Measurements from ENCODE around the gene MAPK8IP3. TPM values are rescaled to one million over a fixed set of nuclear protein-coding genes. Genes with fewer than 3 reads are reported as not detected.

MAPK8IP3 gene, protein sequence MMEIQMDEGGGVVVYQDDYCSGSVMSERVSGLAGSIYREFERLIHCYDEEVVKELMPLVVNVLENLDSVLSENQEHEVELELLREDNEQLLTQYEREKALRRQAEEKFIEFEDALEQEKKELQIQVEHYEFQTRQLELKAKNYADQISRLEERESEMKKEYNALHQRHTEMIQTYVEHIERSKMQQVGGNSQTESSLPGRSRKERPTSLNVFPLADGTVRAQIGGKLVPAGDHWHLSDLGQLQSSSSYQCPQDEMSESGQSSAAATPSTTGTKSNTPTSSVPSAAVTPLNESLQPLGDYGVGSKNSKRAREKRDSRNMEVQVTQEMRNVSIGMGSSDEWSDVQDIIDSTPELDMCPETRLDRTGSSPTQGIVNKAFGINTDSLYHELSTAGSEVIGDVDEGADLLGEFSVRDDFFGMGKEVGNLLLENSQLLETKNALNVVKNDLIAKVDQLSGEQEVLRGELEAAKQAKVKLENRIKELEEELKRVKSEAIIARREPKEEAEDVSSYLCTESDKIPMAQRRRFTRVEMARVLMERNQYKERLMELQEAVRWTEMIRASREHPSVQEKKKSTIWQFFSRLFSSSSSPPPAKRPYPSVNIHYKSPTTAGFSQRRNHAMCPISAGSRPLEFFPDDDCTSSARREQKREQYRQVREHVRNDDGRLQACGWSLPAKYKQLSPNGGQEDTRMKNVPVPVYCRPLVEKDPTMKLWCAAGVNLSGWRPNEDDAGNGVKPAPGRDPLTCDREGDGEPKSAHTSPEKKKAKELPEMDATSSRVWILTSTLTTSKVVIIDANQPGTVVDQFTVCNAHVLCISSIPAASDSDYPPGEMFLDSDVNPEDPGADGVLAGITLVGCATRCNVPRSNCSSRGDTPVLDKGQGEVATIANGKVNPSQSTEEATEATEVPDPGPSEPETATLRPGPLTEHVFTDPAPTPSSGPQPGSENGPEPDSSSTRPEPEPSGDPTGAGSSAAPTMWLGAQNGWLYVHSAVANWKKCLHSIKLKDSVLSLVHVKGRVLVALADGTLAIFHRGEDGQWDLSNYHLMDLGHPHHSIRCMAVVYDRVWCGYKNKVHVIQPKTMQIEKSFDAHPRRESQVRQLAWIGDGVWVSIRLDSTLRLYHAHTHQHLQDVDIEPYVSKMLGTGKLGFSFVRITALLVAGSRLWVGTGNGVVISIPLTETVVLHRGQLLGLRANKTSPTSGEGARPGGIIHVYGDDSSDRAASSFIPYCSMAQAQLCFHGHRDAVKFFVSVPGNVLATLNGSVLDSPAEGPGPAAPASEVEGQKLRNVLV (N-terminal part only)
- 100 to 1,000 TPM; 109 to 111 TPM for total RNA-seq

DNA sequence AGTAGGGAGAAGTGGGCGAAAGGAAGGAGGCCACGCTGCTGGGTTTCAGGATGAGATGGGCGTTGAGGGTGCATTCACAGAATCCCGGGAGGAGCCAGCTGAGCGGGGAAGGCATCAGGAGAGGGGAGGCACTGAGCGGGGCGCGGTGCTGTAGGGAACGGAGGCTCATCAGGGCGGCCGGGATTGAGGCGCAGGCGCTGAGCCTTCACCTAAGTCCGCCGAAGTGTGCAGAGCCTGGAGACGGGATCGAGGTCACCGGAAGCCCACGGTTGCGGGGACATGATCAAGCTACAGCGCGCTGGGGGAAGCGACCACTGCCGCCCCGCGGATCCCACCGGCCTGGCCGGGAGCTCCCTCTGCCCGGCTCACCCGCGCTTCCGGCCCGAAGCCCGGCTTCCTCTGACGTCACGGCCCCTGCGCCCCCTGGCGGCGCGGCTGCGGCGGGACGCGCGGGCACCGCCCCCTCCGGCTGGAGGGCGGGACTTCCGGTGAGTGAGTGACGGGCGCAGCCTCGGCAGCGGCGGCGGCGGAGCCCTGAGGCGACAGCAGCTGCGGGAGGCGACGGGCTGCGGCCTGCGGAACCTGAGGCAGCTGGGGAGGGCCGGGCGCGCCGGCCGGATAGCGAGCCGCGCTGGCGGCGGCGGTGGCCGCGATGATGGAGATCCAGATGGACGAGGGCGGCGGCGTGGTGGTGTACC lies at the start of gene MAPK8IP3:
Gene MAPK8IP3 (plus strand): TSS at position 508 of the 698 bp plus-strand sequence. CDS start 145 bp downstream, at position 653.
- ATAC-seq (ENCODE audit: insufficient number of reproducible peaks, low FRiP score, low read depth) (peak; percentile 90), DNase-seq (ENCODE audit: low spot score) (peak; percentile 35)
- H3K36me3 ChIP-seq = no peaks in the 10 kb centered on the region
- peak within 1 kb of the TSS; percentile 95 to 96 for H3K27ac ChIP-seq
- no peaks in the 10 kb centered on the region for H3K9me3 ChIP-seq
- H3K4me1 ChIP-seq (ENCODE audit: control insufficient read depth in 1 of 2, low read depth in 2 of 2) = peaks cover 10 to 36% of the 10 kb centered on the region in 2 donors
- TF ChIP-seq, protein P1, sequence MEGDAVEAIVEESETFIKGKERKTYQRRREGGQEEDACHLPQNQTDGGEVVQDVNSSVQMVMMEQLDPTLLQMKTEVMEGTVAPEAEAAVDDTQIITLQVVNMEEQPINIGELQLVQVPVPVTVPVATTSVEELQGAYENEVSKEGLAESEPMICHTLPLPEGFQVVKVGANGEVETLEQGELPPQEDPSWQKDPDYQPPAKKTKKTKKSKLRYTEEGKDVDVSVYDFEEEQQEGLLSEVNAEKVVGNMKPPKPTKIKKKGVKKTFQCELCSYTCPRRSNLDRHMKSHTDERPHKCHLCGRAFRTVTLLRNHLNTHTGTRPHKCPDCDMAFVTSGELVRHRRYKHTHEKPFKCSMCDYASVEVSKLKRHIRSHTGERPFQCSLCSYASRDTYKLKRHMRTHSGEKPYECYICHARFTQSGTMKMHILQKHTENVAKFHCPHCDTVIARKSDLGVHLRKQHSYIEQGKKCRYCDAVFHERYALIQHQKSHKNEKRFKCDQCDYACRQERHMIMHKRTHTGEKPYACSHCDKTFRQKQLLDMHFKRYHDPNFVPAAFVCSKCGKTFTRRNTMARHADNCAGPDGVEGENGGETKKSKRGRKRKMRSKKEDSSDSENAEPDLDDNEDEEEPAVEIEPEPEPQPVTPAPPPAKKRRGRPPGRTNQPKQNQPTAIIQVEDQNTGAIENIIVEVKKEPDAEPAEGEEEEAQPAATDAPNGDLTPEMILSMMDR (IDR thresholded peaks at IDR 0.05) = peak; percentile 90
- H3K4me3 ChIP-seq = peak within 1 kb of the TSS; percentile 81
- H3K27me3 ChIP-seq (replicated peaks; ENCODE audit: insufficient read depth) = no peaks in the 10 kb centered on the region

DNA sequence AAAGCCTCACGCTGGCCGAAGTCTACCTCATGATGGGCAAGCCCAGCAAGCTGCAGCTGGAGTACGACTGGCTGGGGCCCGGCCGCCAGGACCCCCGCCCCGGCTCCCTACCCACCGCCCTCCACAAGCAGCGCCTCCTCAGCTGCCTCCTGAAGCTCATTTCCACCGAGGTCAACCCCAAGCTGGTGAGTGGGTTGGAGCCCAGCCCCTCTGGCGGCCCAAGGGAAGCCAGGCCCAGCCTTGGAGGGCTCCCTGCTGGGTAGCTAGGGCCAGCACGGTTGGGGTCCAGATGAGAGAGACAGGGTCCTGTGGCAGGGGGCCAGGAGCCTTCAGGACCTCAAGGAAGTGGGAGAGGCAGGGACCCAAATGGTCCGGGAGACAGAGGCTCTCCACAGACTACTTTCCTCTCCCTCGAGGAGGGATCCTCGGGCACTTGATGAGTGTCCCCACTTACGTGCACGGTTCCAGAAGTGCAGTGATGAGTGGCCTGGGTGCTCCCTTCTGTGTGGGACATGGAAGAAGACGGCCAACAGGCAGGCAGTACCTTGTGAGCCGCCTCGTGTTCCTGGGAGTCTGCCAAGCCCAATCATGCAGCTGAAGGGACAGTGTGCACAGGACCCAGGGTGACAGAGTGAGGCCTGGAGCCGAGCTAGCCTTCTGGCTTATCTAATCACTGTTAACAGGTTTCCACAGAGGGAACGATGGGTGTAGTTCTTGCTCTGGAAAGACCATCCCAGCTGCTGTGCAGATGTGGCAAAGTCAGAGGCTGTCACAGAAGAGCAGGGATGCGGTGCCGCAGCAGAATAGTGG lies 49.0 kb upstream of the MAPK8IP3 start:
- no peaks in the 10 kb centered on the region for H3K9me3 ChIP-seq
- TF ChIP-seq, protein P1 (IDR thresholded peaks at IDR 0.05) = no peak
- H3K27me3 ChIP-seq (replicated peaks; ENCODE audit: insufficient read depth) = no peaks in the 10 kb centered on the region
- DNase-seq (ENCODE audit: low spot score) (no peak), ATAC-seq (ENCODE audit: insufficient number of reproducible peaks, low FRiP score, low read depth) (no peak)
- no peaks in the 10 kb centered on the region for H3K4me1 ChIP-seq (ENCODE audit: control insufficient read depth in 1 of 2, low read depth in 2 of 2)
- no peak overlapping the region for H3K4me3 ChIP-seq
- H3K27ac ChIP-seq = no peak overlapping the region
- H3K36me3 ChIP-seq = peaks cover 64% of the 10 kb centered on the region

DNA sequence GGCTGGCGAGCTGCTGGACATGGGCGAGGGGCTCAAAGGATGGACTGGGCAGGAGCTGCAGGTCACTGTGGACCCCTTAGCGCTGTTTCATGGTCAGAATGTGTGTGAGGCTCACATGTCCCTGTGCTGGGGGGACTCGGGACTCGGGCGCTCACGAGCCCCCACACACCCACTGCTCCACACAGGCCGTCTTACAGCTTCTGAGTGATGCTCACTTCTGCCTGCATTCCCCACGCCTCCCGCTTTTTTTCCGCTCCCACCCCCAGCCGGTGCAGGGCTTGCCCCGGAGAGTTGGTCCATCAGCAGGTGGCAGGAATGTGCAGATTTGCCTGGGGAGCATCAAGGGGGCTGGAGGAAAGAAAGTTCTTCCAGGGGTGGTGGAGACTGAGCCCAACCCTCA lies 48.2 kb upstream of the MAPK8IP3 start:
- ATAC-seq (ENCODE audit: insufficient number of reproducible peaks, low FRiP score, low read depth) = no peak
- Histone ChIP-seq H3K36me3 (peaks cover 66% of the 10 kb centered on the region), H3K4me1 (ENCODE audit: control insufficient read depth in 1 of 2, low read depth in 2 of 2) (no peaks in the 10 kb centered on the region), H3K27me3 (replicated peaks; ENCODE audit: insufficient read depth) (no peaks in the 10 kb centered on the region), H3K4me3 (no peak overlapping the region), H3K9me3 (no peaks in the 10 kb centered on the region), H3K27ac (no peak overlapping the region)
- TF ChIP-seq, protein P1 (IDR thresholded peaks at IDR 0.05) = no peak
- DNase-seq (ENCODE audit: low spot score) = no peak

DNA sequence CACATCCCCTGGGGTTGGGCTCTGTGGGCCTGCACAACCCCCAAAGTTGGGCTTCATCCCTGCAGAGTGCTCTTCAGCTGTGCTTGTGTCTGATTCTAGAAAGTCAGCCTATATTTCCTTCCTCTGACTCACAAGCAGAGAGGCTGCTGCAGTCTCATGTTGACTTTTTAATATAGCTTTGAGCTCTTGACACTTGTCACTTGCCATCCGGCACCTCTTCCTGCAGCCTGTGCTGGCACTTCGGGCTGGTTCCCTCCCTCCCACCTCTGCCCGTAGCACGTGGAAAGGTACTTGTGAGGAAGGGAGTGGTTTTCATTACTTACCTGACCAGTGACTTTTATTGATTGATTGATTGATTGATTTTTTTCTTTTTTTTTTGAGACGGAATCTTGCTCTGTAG lies 47.0 kb upstream of the MAPK8IP3 start:
- H3K36me3 ChIP-seq = peaks cover 61% of the 10 kb centered on the region
- no peak overlapping the region for H3K4me3 ChIP-seq
- DNase-seq (ENCODE audit: low spot score) (no peak), ATAC-seq (ENCODE audit: insufficient number of reproducible peaks, low FRiP score, low read depth) (no peak)
- no peak overlapping the region for H3K27ac ChIP-seq
- no peaks in the 10 kb centered on the region for H3K27me3 ChIP-seq (replicated peaks; ENCODE audit: insufficient read depth)
- H3K4me1 ChIP-seq (ENCODE audit: control insufficient read depth in 1 of 2, low read depth in 2 of 2) = no peaks in the 10 kb centered on the region
- TF ChIP-seq, protein P1 (IDR thresholded peaks at IDR 0.05) = no peak
- no peaks in the 10 kb centered on the region for H3K9me3 ChIP-seq
